ENCODE measurements around the gene PPM1H.
A peak's percentile ranks its signal among the peaks of the same experiment; 100 is the strongest.

DNA sequence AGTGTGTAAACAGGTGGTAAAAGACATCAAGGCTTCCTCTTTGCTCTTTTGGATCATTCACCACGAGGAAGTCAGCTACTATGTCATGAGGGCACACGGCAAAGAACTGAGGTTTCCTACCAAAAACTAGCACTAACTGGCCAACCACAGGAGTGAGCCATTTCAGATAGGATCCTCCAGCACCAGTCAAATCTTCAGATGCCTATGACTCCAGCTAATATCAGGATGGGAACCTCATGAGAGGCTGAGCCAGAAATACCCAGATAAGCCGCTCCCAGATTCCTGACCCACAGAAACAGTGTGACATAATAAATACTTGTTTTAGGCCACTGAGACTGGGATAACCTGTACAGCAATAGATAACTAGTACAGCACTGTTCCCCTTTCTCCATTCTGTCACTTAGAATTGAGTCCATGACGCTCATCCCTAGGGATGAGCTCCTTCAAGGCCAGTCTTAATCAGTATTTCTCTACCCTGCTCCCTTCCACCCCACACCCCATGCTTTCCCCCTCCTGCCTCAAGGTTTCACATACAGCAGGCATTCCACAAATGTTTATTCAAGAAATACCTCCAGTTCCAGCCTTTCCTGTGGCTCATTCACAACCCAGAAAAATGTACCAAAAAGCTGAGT is 68.4 kb downstream of the PPM1H start:
- TF ChIP-seq, protein P1, sequence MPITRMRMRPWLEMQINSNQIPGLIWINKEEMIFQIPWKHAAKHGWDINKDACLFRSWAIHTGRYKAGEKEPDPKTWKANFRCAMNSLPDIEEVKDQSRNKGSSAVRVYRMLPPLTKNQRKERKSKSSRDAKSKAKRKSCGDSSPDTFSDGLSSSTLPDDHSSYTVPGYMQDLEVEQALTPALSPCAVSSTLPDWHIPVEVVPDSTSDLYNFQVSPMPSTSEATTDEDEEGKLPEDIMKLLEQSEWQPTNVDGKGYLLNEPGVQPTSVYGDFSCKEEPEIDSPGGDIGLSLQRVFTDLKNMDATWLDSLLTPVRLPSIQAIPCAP (CRISPR knock-in tag; IDR thresholded peaks at IDR 0.05): no peak
- TF ChIP-seq ZNF232 (CRISPR knock-in tag; IDR thresholded peaks at IDR 0.05) (no peak), CREB1 (CRISPR knock-in tag; IDR thresholded peaks at IDR 0.05) (no peak), NR1H2 (CRISPR knock-in tag; IDR thresholded peaks at IDR 0.05) (no peak), MXD4 (CRISPR knock-in tag; IDR thresholded peaks at IDR 0.05; ENCODE audit: borderline replicate concordance) (no peak), ZNF121 (CRISPR knock-in tag; IDR thresholded peaks at IDR 0.05) (no peak), ETV6 (CRISPR knock-in tag; IDR thresholded peaks at IDR 0.05) (0 out of 2 replicates have a peak, but pooled peaks have one; percentile 2)
- TF ChIP-seq, protein P2, sequence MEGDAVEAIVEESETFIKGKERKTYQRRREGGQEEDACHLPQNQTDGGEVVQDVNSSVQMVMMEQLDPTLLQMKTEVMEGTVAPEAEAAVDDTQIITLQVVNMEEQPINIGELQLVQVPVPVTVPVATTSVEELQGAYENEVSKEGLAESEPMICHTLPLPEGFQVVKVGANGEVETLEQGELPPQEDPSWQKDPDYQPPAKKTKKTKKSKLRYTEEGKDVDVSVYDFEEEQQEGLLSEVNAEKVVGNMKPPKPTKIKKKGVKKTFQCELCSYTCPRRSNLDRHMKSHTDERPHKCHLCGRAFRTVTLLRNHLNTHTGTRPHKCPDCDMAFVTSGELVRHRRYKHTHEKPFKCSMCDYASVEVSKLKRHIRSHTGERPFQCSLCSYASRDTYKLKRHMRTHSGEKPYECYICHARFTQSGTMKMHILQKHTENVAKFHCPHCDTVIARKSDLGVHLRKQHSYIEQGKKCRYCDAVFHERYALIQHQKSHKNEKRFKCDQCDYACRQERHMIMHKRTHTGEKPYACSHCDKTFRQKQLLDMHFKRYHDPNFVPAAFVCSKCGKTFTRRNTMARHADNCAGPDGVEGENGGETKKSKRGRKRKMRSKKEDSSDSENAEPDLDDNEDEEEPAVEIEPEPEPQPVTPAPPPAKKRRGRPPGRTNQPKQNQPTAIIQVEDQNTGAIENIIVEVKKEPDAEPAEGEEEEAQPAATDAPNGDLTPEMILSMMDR (IDR thresholded peaks at IDR 0.05): no peak
- TF ChIP-seq, protein P3, sequence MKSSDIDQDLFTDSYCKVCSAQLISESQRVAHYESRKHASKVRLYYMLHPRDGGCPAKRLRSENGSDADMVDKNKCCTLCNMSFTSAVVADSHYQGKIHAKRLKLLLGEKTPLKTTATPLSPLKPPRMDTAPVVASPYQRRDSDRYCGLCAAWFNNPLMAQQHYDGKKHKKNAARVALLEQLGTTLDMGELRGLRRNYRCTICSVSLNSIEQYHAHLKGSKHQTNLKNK (CRISPR knock-in tag; IDR thresholded peaks at IDR 0.05): no peak
- TF ChIP-seq, protein P4, sequence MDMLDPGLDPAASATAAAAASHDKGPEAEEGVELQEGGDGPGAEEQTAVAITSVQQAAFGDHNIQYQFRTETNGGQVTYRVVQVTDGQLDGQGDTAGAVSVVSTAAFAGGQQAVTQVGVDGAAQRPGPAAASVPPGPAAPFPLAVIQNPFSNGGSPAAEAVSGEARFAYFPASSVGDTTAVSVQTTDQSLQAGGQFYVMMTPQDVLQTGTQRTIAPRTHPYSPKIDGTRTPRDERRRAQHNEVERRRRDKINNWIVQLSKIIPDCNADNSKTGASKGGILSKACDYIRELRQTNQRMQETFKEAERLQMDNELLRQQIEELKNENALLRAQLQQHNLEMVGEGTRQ (CRISPR knock-in tag; IDR thresholded peaks at IDR 0.05): no peak

Measured in WTC11 (cell line).